Measurements from ENCODE around the gene SERPINA5.

GRCh38 chr14:94581127-94581999 is at the start of gene SERPINA5:
- TF ChIP-seq CTCF (IDR thresholded peaks at IDR 0.05) (no peak), POLR2A (IDR thresholded peaks at IDR 0.05) (no peak), POLR2AphosphoS5 (IDR thresholded peaks at IDR 0.05) (no peak), EP300 (IDR thresholded peaks at IDR 0.05) (no peak)

Data from gastroesophageal sphincter (tissue), 3 donors.